HEK293 (cell line): ENCODE results near the gene ABCG8.

ENCODE experiments used
- CTCF ChIA-PET: fragments of 350-600 bp; formaldehyde crosslinking; extraction: SDS; loops from one replicate; lab custom pipeline; 2021; ENCODE audit warnings: antibody characterized with exemption; lab: Yijun Ruan, JAX
- POLR2A ChIA-PET: fragments of 300-600 bp; formaldehyde crosslinking; extraction: SDS; loops from one replicate; lab custom pipeline; 2020; ENCODE audit warnings: antibody characterized with exemption, inconsistent platforms; lab: Yijun Ruan, JAX
- H3K27ac ChIP-seq: fragments of 200-500 bp; sonication (Bioruptor generic); 2 replicates; pipeline ENCODE4 v1.5.1; 2014; ENCODE audit warnings: low read depth, low read length, control low read depth, inconsistent platforms; ENCODE audit errors: extremely low read depth
- H3K36me3 ChIP-seq, 2 experiments: fragments of 200-500 bp in 1 of 2; sonication (Bioruptor generic) in 1 of 2; 1 replicate in 1 of 2; 2 replicates in 1 of 2; pipeline ENCODE4 v1.5.1; 2014 to 2017; ENCODE audit warnings: inconsistent platforms in 2 of 2, low read length in 2 of 2; ENCODE audit not compliant: control insufficient read depth in 2 of 2, insufficient read depth in 1 of 2
- H3K4me1 ChIP-seq: fragments of 200-500 bp; sonication (Bioruptor generic); 2 replicates; pipeline ENCODE4 v1.5.1; 2014; ENCODE audit warnings: mild to moderate bottlenecking, low read length, inconsistent platforms; ENCODE audit not compliant: control insufficient read depth, insufficient read depth
- H3K4me3 ChIP-seq: 2 replicates; pipeline ENCODE4 v1.5.1; 2011; ENCODE audit warnings: low read depth, mild to moderate bottlenecking, control low read depth, low read length, moderate library complexity
- H3K9me3 ChIP-seq: fragments of 200-500 bp; sonication (Bioruptor generic); 2 replicates; pipeline ENCODE4 v1.5.1; 2014; ENCODE audit warnings: low read depth, low read length, inconsistent platforms; ENCODE audit not compliant: control insufficient read depth, insufficient read depth
- GLIS1 ChIP-seq: fragments of 450-650 bp; formaldehyde crosslinking; IDR thresholded peaks from 2 replicates; pipeline ENCODE4 v1.5.1; 2016; ENCODE audit warnings: missing biosample characterization, missing genetic modification characterization
- SP2 ChIP-seq: fragments of 450-650 bp; formaldehyde crosslinking; IDR thresholded peaks from 2 replicates; pipeline ENCODE4 v1.5.1; 2016; ENCODE audit warnings: missing biosample characterization, missing genetic modification characterization
- ZFHX2 ChIP-seq: fragments of 450-650 bp; formaldehyde crosslinking; conservative IDR thresholded peaks from 2 replicates; pipeline ENCODE4 v1.5.1; 2016; ENCODE audit warnings: missing biosample characterization, missing genetic modification characterization
- ZIC2 ChIP-seq: fragments of 450-650 bp; formaldehyde crosslinking; IDR thresholded peaks from 2 replicates; pipeline ENCODE4 v1.5.1; 2016; ENCODE audit warnings: missing biosample characterization, missing genetic modification characterization
- ZNF19 ChIP-seq: fragments of 450-650 bp; formaldehyde crosslinking; IDR thresholded peaks from 2 replicates; pipeline ENCODE4; 2016; ENCODE audit warnings: missing biosample characterization, missing genetic modification characterization, low read depth
- ZNF549 ChIP-seq: fragments of 450-650 bp; IDR thresholded peaks from 2 replicates; pipeline ENCODE4 v1.5.1; 2018; ENCODE audit warnings: missing biosample characterization, missing genetic modification characterization, mild to moderate bottlenecking, inconsistent platforms, moderate library complexity
- ZNF610 ChIP-seq: fragments of 450-650 bp; formaldehyde crosslinking; IDR thresholded peaks from 2 replicates; pipeline ENCODE4 v1.5.1; 2016; ENCODE audit warnings: missing biosample characterization, missing genetic modification characterization, borderline replicate concordance
- ZNF629 ChIP-seq: fragments of 450-650 bp; formaldehyde crosslinking; IDR thresholded peaks from 2 replicates; pipeline ENCODE4 v1.5.1; 2017; ENCODE audit warnings: missing biosample characterization, missing genetic modification characterization
- ZNF768 ChIP-seq: fragments of 450-650 bp; formaldehyde crosslinking; IDR thresholded peaks from 2 replicates; pipeline ENCODE4 v1.5.1; 2018; ENCODE audit warnings: missing biosample characterization, mild to moderate bottlenecking, missing genetic modification characterization
- ZSCAN23 ChIP-seq: fragments of 450-650 bp; formaldehyde crosslinking; IDR thresholded peaks from 2 replicates; pipeline ENCODE4 v1.5.1; 2016; ENCODE audit warnings: missing biosample characterization, missing genetic modification characterization
- TF ChIP-seq, protein P1 (sequence below): fragments of 450-650 bp; formaldehyde crosslinking; IDR thresholded peaks from 2 replicates; pipeline ENCODE4 v1.5.1; 2016; ENCODE audit warnings: missing biosample characterization, missing genetic modification characterization, borderline replicate concordance
- TF ChIP-seq, protein P2 (sequence below): fragments of 450-650 bp; formaldehyde crosslinking; IDR thresholded peaks from 2 replicates; pipeline ENCODE4 v1.5.1; 2016; ENCODE audit warnings: missing biosample characterization, missing genetic modification characterization
- TF ChIP-seq, protein P3 (sequence below): fragments of 450-650 bp; formaldehyde crosslinking; IDR thresholded peaks from 2 replicates; pipeline ENCODE4 v1.5.1; 2016; ENCODE audit warnings: missing biosample characterization, missing genetic modification characterization
- TF ChIP-seq, protein P4 (sequence below): fragments of 450-650 bp; formaldehyde crosslinking; IDR thresholded peaks from 2 replicates; pipeline ENCODE4 v1.5.1; 2016; ENCODE audit warnings: missing biosample characterization, missing genetic modification characterization
- TF ChIP-seq, protein P5 (sequence below): fragments of 450-650 bp; formaldehyde crosslinking; IDR thresholded peaks from 2 replicates; pipeline ENCODE4 v1.5.1; 2017; ENCODE audit warnings: missing biosample characterization, mild to moderate bottlenecking, missing genetic modification characterization, moderate library complexity

ABCG8 gene

DNA sequence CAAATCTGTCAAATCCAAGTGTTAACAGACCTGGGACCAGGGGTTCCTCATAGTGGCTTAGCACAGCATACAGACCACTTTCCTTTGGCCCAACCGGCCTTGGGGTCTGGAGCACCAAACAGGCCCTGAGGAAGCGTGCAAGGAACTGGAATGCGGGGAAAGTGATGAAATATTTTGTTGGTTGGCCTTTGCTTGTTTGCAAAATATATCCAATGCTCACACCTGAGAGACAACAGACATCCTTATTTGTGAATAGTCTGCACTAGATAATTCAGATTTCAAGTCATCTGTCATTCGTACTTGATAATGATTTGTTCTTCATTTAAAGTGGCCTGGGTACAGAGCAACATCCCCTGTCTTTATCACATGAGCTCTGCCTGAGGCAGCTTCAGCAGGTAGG is 43.5 kb downstream of the ABCG8 start:
- peaks cover 4 to 18% of the 10 kb centered on the region in 2 experiments; a peak in 2 of 3 replicates for H3K36me3 ChIP-seq
- TF ChIP-seq ZNF629 (tag by site-specific recombination) (no peak), ZSCAN23 (no peak), ZNF19 (tag by site-specific recombination) (no peak), GLIS1 (tag by site-specific recombination) (no peak)
- TF ChIP-seq, protein P1, sequence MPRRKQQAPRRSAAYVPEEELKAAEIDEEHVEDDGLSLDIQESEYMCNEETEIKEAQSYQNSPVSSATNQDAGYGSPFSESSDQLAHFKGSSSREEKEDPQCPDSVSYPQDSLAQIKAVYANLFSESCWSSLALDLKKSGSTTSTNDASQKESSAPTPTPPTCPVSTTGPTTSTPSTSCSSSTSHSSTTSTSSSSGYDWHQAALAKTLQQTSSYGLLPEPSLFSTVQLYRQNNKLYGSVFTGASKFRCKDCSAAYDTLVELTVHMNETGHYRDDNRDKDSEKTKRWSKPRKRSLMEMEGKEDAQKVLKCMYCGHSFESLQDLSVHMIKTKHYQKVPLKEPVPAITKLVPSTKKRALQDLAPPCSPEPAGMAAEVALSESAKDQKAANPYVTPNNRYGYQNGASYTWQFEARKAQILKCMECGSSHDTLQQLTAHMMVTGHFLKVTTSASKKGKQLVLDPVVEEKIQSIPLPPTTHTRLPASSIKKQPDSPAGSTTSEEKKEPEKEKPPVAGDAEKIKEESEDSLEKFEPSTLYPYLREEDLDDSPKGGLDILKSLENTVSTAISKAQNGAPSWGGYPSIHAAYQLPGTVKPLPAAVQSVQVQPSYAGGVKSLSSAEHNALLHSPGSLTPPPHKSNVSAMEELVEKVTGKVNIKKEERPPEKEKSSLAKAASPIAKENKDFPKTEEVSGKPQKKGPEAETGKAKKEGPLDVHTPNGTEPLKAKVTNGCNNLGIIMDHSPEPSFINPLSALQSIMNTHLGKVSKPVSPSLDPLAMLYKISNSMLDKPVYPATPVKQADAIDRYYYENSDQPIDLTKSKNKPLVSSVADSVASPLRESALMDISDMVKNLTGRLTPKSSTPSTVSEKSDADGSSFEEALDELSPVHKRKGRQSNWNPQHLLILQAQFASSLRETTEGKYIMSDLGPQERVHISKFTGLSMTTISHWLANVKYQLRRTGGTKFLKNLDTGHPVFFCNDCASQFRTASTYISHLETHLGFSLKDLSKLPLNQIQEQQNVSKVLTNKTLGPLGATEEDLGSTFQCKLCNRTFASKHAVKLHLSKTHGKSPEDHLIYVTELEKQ: no peak
- TF ChIP-seq, protein P2, sequence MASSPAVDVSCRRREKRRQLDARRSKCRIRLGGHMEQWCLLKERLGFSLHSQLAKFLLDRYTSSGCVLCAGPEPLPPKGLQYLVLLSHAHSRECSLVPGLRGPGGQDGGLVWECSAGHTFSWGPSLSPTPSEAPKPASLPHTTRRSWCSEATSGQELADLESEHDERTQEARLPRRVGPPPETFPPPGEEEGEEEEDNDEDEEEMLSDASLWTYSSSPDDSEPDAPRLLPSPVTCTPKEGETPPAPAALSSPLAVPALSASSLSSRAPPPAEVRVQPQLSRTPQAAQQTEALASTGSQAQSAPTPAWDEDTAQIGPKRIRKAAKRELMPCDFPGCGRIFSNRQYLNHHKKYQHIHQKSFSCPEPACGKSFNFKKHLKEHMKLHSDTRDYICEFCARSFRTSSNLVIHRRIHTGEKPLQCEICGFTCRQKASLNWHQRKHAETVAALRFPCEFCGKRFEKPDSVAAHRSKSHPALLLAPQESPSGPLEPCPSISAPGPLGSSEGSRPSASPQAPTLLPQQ (tag by site-specific recombination): no peak
- CTCF ChIA-PET: interaction anchor here (0.6 kb wide), 1 partner anchor 211 kb away, joined by 3 read pairs; no protein-coding TSS in a partner anchor
- H3K27ac ChIP-seq: no peak overlapping the region
- no peak overlapping the region for H3K4me3 ChIP-seq
- POLR2A ChIA-PET: no interaction called here
- no peaks in the 10 kb centered on the region for H3K4me1 ChIP-seq
- H3K9me3 ChIP-seq: no peaks in the 10 kb centered on the region

DNA sequence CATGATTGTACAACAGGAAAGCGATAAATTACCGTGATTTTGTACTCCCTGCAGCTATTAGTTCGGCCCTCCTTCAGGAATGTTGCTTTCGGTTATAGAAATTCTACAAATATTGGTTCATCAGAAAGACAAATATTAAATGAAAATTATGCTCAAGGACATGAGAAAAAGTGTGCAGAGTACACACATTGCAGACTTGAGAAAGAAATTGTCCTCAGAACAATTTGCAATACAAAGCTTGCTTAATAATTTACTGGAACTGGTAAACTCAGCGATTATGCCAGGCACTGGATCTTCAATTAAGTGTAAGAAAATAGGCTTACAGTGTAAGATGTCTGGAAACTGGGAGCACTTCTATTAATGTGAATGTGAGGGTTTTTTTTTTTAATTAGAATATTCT is 45.9 kb downstream of the ABCG8 start:
- POLR2A ChIA-PET: no interaction called here
- CTCF ChIA-PET: interaction anchor here (0.6 kb wide), 1 partner anchor 90 kb away, joined by 3 read pairs; no protein-coding TSS in a partner anchor
- no peak overlapping the region for H3K4me3 ChIP-seq
- peaks cover 20 to 41% of the 10 kb centered on the region in 2 experiments for H3K36me3 ChIP-seq
- no peaks in the 10 kb centered on the region for H3K9me3 ChIP-seq
- no peak overlapping the region for H3K27ac ChIP-seq
- TF ChIP-seq, protein P3, sequence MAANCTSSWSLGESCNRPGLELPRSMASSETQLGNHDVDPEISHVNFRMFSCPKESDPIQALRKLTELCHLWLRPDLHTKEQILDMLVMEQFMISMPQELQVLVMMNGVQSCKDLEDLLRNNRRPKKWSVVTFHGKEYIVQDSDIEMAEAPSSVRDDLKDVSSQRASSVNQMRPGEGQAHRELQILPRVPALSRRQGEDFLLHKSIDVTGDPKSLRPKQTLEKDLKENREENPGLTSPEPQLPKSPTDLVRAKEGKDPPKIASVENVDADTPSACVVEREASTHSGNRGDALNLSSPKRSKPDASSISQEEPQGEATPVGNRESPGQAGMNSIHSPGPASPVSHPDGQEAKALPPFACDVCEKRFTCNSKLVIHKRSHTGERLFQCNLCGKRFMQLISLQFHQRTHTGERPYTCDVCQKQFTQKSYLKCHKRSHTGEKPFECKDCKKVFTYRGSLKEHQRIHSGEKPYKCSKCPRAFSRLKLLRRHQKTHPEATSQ (tag by site-specific recombination): no peak
- TF ChIP-seq ZNF610: no peak
- TF ChIP-seq, protein P4, sequence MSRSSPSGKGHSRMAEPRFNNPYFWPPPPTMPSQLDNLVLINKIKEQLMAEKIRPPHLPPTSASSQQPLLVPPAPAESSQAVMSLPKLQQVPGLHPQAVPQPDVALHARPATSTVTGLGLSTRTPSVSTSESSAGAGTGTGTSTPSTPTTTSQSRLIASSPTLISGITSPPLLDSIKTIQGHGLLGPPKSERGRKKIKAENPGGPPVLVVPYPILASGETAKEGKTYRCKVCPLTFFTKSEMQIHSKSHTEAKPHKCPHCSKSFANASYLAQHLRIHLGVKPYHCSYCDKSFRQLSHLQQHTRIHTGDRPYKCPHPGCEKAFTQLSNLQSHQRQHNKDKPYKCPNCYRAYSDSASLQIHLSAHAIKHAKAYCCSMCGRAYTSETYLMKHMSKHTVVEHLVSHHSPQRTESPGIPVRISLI (tag by site-specific recombination): no peak
- TF ChIP-seq ZFHX2 (tag by site-specific recombination): no peak
- no peak for TF ChIP-seq ZNF19 (tag by site-specific recombination)
- no peaks in the 10 kb centered on the region for H3K4me1 ChIP-seq

DNA sequence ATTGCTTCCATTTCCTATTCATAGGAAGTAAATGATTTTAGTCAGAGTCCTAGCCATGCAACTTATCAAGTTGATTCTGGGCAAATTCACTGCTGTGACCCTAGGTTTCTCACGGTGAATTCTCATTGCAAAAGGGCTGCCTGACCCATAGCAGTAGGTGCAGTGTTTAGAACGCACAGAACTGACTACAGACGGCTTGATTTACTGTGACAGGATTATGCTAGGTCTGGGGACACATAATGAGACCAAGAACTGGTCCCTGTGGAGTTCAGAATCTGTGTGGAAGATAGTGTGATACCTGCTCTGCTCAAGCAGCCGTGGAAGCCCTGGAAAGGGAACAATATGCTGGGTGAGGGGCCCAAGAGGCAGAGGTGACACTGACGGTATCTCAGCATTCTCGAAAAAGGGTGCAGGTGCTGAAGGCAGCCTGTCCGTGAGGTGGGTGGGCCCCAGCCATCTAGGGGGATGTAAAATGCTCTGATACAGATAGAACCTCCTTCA is 46.4 kb downstream of the ABCG8 start:
- TF ChIP-seq, protein P2 (tag by site-specific recombination): no peak
- no peak for TF ChIP-seq ZNF549 (tag by site-specific recombination)
- no peak for TF ChIP-seq ZNF768 (tag by site-specific recombination)
- TF ChIP-seq SP2: no peak
- TF ChIP-seq ZIC2: no peak
- TF ChIP-seq, protein P5, sequence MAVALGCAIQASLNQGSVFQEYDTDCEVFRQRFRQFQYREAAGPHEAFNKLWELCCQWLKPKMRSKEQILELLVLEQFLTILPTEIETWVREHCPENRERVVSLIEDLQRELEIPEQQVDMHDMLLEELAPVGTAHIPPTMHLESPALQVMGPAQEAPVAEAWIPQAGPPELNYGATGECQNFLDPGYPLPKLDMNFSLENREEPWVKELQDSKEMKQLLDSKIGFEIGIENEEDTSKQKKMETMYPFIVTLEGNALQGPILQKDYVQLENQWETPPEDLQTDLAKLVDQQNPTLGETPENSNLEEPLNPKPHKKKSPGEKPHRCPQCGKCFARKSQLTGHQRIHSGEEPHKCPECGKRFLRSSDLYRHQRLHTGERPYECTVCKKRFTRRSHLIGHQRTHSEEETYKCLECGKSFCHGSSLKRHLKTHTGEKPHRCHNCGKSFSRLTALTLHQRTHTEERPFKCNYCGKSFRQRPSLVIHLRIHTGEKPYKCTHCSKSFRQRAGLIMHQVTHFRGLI (tag by site-specific recombination): no peak
- H3K4me3 ChIP-seq: no peak overlapping the region
- ChIA-PET CTCF (interaction anchor here (2.0 kb wide), 1 partner anchor 7 kb away, joined by 9 read pairs; no protein-coding TSS in a partner anchor), POLR2A (no interaction called here)
- no peaks in the 10 kb centered on the region for H3K9me3 ChIP-seq
- no peaks in the 10 kb centered on the region for H3K4me1 ChIP-seq
- H3K27ac ChIP-seq: no peak overlapping the region
- peaks cover 24 to 46% of the 10 kb centered on the region in 2 experiments for H3K36me3 ChIP-seq
